Fibroblast of mammary gland (primary cell): ENCODE results near the gene NUDT1.

ENCODE experiments used
- DNase-seq: peaks from one replicate; pipeline ENCODE4 v3.0.0-alpha.2; 2010; ENCODE audit warnings: low read depth
- H3K4me3 ChIP-seq: 2 replicates; pipeline ENCODE4 v1.5.1; 2011; ENCODE audit warnings: low read depth, mild to moderate bottlenecking, low read length, moderate library complexity; ENCODE audit not compliant: control insufficient read depth
- TF ChIP-seq, protein P1 (sequence below): conservative IDR thresholded peaks from 2 replicates; pipeline ENCODE4 v1.5.1; 2011; ENCODE audit warnings: low read depth, low read length, inconsistent platforms; ENCODE audit not compliant: control insufficient read depth, insufficient read depth

NUDT1 gene

DNA sequence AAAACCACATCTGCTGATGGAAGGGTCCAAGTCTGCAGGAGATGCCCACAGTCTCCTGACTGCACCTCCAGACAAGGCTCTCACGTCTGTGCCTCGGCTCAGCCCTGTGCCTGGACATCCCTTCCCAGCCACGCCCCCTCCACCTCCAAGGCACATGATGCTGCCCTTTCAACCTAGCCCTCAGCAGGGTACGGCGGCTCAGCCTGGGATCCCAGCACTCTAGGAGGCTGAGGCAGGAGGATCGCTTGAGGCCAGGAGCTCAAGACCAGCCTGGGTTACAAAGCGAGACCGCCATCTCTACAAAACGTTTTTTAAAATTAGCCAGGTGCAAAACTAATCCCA is 23.6 kb upstream of the NUDT1 start:
- H3K4me3 ChIP-seq, result no peak overlapping the region
- TF ChIP-seq, protein P1, sequence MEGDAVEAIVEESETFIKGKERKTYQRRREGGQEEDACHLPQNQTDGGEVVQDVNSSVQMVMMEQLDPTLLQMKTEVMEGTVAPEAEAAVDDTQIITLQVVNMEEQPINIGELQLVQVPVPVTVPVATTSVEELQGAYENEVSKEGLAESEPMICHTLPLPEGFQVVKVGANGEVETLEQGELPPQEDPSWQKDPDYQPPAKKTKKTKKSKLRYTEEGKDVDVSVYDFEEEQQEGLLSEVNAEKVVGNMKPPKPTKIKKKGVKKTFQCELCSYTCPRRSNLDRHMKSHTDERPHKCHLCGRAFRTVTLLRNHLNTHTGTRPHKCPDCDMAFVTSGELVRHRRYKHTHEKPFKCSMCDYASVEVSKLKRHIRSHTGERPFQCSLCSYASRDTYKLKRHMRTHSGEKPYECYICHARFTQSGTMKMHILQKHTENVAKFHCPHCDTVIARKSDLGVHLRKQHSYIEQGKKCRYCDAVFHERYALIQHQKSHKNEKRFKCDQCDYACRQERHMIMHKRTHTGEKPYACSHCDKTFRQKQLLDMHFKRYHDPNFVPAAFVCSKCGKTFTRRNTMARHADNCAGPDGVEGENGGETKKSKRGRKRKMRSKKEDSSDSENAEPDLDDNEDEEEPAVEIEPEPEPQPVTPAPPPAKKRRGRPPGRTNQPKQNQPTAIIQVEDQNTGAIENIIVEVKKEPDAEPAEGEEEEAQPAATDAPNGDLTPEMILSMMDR, result no peak
- DNase-seq, result no peak

DNA sequence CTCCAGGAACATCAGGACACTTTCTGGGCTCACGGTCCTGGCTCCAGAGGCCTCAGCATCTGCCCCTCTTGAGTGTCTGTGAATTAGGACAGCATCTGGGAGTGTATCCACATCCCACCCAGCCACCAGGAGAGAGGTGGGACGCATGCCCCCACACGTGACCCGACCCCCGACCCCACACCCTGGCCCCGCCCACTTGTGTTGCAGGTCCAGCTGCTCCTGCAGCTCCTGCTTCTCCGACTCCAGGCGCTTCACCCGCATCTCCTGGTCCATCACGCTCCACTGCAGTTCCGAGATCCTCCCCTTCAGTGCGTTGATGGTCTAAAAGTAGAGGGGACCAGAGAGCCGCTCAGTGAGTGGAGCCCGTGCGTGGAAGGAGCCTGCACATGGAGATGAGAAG is 22.9 kb upstream of the NUDT1 start:
- no peak overlapping the region for H3K4me3 ChIP-seq
- TF ChIP-seq, protein P1, result no peak
- no peak for DNase-seq

DNA sequence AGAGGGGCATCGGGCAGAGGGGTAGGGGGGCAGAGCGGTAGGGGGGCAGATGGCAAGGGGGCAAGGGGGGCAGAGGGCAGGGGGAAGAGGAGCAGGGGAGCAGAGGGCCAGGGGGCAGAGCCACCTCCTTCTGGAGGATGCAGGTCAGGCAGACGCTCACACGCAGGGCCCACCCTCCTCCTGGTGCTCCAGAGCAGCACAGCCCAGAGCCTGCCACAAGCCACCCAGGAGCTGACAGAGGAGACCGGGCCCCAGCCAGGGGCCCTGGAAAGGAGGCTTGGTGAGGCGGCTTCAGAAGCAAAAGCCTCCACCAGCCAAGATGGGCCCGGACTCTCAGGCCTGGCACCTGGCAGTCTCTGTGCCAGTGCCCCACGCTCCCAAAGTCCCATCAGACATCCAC is 22.4 kb upstream of the NUDT1 start:
- DNase-seq, result no peak
- H3K4me3 ChIP-seq, result no peak overlapping the region
- TF ChIP-seq, protein P1, result no peak

DNA sequence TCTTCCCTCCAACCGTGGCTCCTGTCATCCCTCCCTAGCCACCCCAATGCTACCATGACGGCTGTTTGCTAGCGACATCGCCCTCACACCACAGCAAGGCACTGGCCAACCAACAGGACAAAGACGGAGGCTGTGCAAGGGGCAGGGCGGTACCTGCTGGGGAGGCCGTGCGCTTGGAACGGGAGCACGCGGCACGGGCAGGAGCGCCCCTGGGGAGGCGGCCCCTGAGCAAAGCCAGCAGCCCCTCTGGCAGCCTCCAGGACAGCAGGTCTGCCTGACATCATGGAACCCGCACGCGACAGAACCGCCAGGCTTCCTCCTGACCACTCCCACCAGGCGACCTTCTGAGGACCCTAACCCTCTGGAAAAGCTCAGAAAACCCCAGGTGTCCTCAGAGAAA is 22.0 kb upstream of the NUDT1 start:
- DNase-seq, result no peak
- TF ChIP-seq, protein P1, result no peak

GRCh38 chr7:2220506-2220905 is 21.5 kb upstream of the NUDT1 start:
- TF ChIP-seq, protein P1, result no peak
- DNase-seq, result no peak
- no peak overlapping the region for H3K4me3 ChIP-seq

More for the DNA sequence above, 22.0 kb upstream of the NUDT1 start:
- H3K4me3 ChIP-seq, result no peak overlapping the region

DNA sequence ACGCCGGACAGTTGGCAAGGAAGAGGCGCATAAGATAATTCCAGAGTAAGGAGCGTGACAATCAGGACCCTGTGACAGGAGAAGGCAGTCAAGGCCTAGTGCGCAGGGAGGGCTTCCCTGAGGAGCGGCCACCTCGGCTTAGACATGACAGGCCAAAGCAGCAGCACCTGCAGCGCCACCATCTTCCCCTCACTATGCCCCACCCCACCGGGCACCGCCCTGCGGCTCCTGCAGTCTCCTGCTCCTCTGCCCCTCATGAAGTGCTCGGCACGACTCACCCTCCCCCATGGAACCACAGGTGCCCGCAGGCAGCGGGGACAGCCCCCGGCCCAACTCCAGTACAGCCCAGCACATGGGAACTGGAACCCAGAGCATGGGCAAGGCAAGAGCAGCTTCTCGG is 21.1 kb upstream of the NUDT1 start:
- DNase-seq, result no peak
- H3K4me3 ChIP-seq, result no peak overlapping the region
- TF ChIP-seq, protein P1, result no peak

DNA sequence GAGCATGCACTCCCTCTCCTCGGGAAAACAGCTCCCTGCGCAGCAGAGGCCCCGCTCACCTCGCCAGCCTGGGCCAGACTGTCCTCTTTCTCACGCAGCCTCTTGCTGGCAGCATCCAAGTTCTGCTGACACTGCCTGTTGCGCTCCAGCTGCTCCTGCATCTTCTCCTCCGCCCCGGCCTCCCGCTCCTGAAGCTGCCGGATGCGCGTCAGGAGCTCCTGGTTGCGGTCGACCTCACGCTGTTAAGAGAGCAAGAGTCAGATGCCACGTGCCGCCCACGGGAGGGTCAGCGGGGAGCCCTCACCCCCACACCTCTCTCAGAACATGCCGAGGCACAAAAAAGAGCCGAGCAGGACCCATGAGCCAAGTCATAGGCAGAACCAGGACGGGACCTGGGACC is 19.5 kb upstream of the NUDT1 start:
- H3K4me3 ChIP-seq, result no peak overlapping the region
- TF ChIP-seq, protein P1, result no peak
- DNase-seq, result no peak
